ENCODE results near the gene FBXW8.

Gene FBXW8

GRCh38 chr12:116955382-116956021 is 44.8 kb downstream of the FBXW8 start:
- no peak for DNase-seq (ENCODE audit: low read depth in 2 of 2)

- DNase-seq (ENCODE audit: low read depth in 2 of 2), result no peak
Measured at GRCh38 chr12:116958402-116959197, 47.9 kb downstream of the FBXW8 start.

DNA sequence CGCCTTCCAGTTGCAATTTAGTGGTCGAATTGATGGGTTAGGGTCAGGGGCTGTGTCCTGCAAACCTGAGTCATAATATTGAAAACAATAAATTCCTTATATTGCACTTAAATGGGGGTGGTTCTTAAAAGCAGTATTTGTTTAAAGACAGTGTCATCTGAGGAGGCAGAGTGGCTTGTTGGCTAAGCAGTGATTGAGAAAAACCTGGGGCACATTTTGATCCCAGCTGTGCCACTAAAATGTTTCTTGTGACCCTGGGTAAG is 48.4 kb downstream of the FBXW8 start:
- DNase-seq (ENCODE audit: low read depth in 2 of 2), result no peak

DNA sequence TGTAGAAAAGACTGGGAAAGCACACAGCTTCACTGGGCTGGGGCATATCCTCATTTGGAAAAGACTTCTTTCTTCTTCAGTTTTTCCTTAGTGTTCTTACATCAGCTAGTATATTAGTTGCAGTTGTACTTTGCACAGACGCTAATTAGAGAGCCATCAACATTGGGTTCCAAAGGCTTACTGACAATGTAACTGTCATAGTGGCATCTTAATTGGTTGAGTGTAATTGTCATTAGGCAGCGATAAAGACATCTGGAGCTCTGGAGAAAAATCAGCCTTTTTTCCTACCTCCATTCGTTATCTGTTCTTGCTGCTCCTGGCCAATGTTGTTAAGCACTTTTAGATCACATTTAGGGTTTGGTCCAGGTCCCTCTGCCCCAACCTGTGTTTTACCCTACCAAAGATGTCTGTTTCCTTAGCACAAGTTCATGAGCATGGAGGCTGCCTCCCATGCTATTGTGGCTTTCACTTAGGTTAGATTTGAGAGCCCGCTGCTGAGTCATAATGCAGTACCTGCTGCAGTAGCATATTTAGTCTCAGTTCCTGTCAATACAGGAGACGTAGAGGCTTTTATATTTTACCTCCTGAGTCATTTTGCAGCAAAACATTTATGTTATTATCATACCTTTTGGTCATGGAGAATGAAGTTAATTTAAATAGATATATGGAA is 49.2 kb downstream of the FBXW8 start:
- no peak for DNase-seq (ENCODE audit: low read depth in 2 of 2)

- no peak for DNase-seq (ENCODE audit: low read depth in 2 of 2)
Measured at GRCh38 chr12:116962197-116962596, 51.4 kb downstream of the FBXW8 start.

DNA sequence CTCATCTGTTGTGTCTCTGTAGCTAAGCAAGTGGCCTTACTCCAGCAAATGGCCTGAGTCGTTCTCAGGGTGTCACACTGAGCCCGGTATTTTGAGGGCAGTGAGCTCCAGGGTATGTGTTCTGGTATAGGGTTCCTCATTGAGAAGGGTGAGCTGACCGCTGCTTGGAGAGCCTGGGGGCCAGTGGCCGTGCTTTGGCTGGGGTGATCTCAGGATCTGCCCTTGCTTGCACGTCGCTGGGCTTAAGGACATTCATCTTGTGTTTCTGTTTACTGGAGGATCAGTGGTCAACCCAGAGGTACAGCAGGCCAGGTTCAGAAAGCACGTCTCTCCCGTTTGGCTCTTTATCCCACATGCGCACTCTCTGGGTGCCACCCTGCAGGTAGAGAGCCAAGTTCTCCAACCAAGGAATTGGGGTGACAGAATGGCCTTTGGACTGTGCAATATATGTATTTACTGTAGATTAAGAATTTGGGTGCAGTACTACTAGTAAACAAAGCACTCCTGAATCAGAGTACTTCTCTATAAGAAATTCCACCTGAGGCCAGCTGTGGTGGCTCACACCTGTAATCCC is 52.1 kb downstream of the FBXW8 start:
- DNase-seq (ENCODE audit: low read depth in 2 of 2), result no peak

GRCh38 chr12:116964054-116965050 is 53.6 kb downstream of the FBXW8 start:
- DNase-seq (ENCODE audit: low read depth in 2 of 2), result no peak

- DNase-seq (ENCODE audit: low read depth in 2 of 2), result no peak
Measured at GRCh38 chr12:116968986-116969385, 58.2 kb downstream of the FBXW8 start.

DNA sequence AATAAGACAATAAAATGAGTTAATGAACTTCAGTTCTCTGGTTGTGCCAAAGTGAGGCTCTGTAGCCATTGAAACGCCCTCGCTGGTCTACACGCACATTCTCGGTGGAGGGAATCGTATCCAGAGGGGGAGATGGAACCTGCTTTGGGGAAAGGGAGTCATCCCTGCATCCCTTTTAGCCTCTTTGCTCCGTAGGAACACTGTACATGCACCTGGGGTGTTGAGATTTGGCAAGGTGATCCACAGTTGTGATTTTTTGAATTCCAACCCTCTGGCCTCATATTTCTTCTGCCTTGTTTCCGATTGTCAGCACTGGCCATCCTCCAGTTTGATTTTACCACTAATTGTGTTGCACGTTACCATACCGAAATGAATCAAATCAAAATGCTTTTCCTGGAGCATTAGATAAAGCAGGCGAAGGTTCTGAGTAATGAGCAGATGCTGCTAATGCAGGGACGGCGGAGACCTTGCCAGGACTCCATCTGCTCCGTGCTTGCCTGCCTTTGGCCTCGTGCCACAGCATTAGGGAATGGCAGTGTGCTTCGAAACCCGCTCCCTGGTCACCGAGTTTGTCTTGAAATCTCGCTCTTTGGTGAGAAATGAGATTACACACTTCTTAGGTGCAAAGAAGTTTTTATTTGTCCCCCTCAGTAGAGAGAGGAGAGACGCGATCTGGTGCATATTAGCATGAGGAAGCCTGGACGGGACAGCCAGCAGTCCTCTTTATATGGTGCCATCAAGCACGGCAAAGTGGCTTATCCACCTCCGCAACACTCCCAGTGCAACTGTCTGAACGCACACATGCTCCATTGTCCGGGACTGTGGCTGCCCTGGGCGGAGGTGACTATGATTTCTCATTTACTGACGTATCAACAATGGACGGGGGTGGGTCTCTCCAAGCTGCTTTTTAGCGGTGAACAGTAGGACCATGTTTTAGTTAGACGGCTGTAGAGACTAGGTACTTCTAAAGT is 59.1 kb downstream of the FBXW8 start:
- DNase-seq (ENCODE audit: low read depth in 2 of 2), result no peak

GRCh38 chr12:116971222-116971621 is 60.5 kb downstream of the FBXW8 start:
- no peak for DNase-seq (ENCODE audit: low read depth in 2 of 2)

DNA sequence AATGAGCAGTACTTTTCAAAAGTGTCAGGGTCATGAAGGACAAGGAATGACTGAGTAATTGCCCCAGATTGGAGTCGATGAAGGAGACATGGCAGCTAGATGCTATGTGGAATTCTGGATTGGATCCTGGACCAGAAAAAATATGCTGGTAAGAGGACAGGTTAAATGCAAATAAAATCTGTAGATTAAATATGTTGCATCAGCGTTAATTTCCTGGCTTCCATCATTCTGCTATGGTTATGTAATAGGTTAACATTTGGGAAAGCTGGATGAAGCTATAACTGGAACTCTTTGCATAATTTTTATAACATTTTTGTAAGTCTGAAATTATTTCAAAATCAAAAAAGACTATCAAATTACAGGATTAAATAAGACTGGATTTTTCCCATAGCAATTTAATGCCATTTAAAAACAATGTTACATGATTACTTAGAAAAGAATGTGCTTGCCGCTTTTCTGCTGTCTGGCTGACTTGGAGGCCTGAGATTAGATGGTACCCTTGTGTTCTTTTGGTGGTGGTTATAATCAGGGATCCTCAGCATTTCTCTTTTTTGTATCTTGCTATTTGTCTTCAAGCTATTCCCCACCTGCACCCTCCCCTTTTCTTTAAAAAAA is 65.1 kb downstream of the FBXW8 start:
- DNase-seq (ENCODE audit: low read depth in 2 of 2), result no peak

DNA sequence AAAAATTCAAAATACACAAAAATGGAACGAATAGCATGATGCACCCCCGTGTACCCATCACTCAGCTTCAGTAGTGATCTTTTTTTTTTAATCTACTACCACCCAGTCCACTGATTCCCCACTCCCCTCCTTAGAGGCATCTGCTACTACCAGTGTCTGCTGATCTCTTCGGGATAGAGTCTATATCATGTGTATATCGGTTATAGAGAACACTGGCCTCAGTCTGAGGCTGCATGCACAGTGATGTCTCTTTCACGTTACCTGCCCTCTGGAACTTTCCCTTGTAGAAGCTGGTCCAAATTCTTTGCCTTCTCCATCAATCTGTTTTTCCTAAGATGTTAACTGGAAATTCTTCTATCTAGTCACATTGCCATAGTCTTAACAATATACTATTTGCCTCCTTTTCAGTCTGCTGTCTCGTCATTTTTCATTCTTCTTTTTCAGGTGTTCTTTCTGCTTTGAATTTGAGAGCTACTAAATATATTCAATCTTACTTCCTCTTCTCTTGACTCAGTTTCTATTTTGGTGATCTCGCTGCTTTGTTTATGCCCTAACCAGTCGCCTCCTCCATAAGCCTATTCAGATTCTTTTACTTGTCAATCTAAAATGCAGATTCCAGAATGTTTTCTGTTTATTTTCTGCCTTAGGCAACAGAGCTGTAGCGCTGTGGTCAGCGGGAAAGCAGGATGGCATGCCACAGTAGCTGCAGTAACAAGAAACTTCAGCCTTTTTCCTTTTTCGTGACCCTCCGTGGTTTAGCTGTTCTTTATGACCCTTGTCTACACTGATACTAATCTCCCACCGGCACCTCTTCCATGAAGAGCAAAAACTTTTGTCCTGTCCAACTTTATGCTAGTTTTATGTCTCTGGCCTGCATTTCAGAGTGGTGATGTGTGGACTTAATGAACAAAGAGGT is 67.0 kb downstream of the FBXW8 start:
- no peak for DNase-seq (ENCODE audit: low read depth in 2 of 2)

GRCh38 chr12:116978791-116979508 is 68.2 kb downstream of the FBXW8 start:
- no peak for DNase-seq (ENCODE audit: low read depth in 2 of 2)

DNA sequence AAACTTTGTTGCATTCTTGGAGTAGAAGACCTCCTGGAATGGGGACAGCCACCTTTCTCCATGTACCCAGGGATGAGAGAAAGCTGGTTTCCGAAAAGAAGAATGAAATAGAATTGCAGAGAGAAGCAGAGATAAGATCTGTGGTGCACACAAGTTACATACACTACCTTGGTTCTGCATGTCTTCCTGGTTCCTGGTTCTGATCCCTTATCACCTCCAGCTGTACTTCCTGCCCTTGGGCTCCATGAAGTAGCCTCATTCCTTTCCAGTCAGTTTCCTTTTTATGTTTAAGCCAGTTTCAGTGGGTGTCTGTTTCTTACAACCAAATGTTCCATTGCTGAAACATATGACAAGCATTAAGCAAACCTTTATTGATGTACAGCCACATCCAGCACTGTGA is 69.3 kb downstream of the FBXW8 start:
- no peak for DNase-seq (ENCODE audit: low read depth in 2 of 2)

DNA sequence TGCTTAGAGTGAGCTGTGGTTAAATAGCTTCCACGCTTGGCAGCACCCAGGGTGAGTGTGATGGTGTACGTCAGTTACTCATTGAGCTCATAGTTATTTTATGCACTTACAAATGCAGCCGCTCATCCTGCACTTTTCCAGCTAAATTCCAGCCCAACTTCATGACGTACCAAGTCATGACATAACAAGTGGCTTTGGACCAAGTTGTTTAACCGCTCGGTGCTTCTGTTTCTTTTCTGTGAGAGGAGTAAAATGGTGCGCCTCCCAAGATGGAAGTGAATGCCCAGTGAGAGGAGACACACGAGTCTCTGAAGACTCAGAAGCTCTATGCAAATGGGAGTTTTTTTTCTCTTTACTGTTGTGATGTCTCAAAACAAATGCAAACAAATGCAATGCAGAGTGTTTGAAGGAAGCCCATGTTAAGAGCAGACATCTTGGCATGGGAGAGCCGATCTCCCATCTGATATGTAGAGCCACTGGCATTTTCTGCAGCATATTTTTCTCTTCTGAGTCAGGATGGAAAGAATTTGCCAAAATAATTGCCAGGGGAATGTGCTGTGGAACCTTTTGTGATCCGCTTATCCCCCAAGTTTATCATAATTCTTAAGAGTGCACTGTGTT is 72.2 kb downstream of the FBXW8 start:
- DNase-seq (ENCODE audit: low read depth in 2 of 2), result no peak

- no peak for DNase-seq (ENCODE audit: low read depth in 2 of 2)
Measured at GRCh38 chr12:116984098-116984497, 73.3 kb downstream of the FBXW8 start.

DNA sequence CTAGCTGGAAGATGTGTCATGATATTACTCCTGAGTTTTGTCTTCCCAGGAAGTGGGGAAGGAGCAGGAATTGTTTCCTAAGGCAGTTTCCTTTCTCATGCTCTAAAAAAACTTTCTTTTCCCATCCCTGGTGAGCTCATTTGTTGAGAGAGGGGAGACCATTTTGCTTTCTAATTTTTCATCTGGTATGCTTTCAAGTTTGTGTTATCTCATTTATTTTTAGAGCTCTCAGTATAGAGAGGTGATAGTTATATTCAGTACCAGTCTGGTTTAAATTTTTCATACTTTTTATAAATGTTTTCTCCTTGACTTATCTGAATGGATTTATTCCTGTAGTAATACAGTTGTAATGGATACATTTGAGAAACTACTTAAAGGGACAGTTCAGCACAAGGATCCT is 79.6 kb downstream of the FBXW8 start:
- DNase-seq (ENCODE audit: low read depth in 2 of 2), result no peak

Data from stimulated activated CD8-positive, alpha-beta memory T cell treated with anti-CD3 and anti-CD28 coated beads, Interleukin-7, amount 100 ng/mL, for 4 hours (primary cell).